ENCODE measurements around the gene VPS37B. TPM values are rescaled to one million over a fixed set of nuclear protein-coding genes. Genes with fewer than 3 reads are reported as not detected.
"Not testable (repeated sequence)": the region's sequence is repeated elsewhere in the genome, so short reads cannot be mapped to it uniquely, and the experiment has no call there.

VPS37B gene
- 10 to 100 TPM; 20.1 to 20.7 TPM for total RNA-seq

GRCh38 chr12:122895704-122896636 lies at the start of gene VPS37B:
Gene VPS37B (minus strand): TSS chr12:122896124. CDS start chr12:122896062, 62 bp downstream.
- POLR2A ChIA-PET, result interaction anchor here (1.6 to 1.8 kb wide), 2 partner anchors 13 to 24 kb away, joined by 4 to 6 read pairs; no protein-coding TSS in a partner anchor

GRCh38 chr12:122944605-122945592 lies 49.0 kb upstream of the VPS37B start:
- ChIA-PET CTCF (interaction anchor here (0.6 to 14.4 kb wide), 3 partner anchors 33 to 85 kb away, joined by 3 to 142 read pairs (median 4); no protein-coding TSS in a partner anchor), POLR2A (no interaction called here)

More at GRCh38 chr12:122895704-122896636, at the start of gene VPS37B:
- CTCF ChIA-PET, result interaction anchor here (0.8 to 1.6 kb wide), 4 partner anchors 13 to 36 kb away, joined by 3 to 5 read pairs (median 3); no protein-coding TSS in a partner anchor

GRCh38 chr12:122943196-122943595 lies 47.3 kb upstream of the VPS37B start:
- ChIA-PET CTCF (no interaction called here), POLR2A (no interaction called here)

- POLR2A ChIA-PET, result interaction anchor here (0.6 kb wide), 1 partner anchor 34 kb away, joined by 4 read pairs; no protein-coding TSS in a partner anchor
- CTCF ChIA-PET, result no interaction called here
Observed at GRCh38 chr12:122942637-122943036, 46.7 kb upstream of the VPS37B start.

- POLR2A ChIA-PET, result not testable (repeated sequence)
- CTCF ChIA-PET, result interaction anchor here (1.3 kb wide), 1 partner anchor 81 kb away, joined by 5 read pairs; no protein-coding TSS in a partner anchor
Observed at GRCh38 chr12:122941351-122941750, 45.4 kb upstream of the VPS37B start.

- CTCF ChIA-PET, result no interaction called here
- POLR2A ChIA-PET, result no interaction called here
Observed at GRCh38 chr12:122939125-122939524, 43.2 kb upstream of the VPS37B start.

- ChIA-PET CTCF (no interaction called here), POLR2A (no interaction called here)
Observed at GRCh38 chr12:122937622-122938091, 41.7 kb upstream of the VPS37B start.

GRCh38 chr12:122935318-122935717 lies 39.4 kb upstream of the VPS37B start:
- POLR2A ChIA-PET, result no interaction called here
- CTCF ChIA-PET, result no interaction called here

GRCh38 chr12:122934722-122935121 lies 38.8 kb upstream of the VPS37B start:
- CTCF ChIA-PET, result no interaction called here

GRCh38 chr12:122932207-122932606 lies 36.3 kb upstream of the VPS37B start:
- POLR2A ChIA-PET, result no interaction called here
- CTCF ChIA-PET, result no interaction called here

More at GRCh38 chr12:122934722-122935121, 38.8 kb upstream of the VPS37B start:
- POLR2A ChIA-PET, result no interaction called here

GRCh38 chr12:122929812-122930211 lies 33.9 kb upstream of the VPS37B start:
- ChIA-PET POLR2A (no interaction called here), CTCF (no interaction called here)

GRCh38 chr12:122929148-122929538 lies 33.2 kb upstream of the VPS37B start:
- ChIA-PET POLR2A (no interaction called here), CTCF (no interaction called here)

- ChIA-PET CTCF (no interaction called here), POLR2A (no interaction called here)
Observed at GRCh38 chr12:122928404-122929147, 32.7 kb upstream of the VPS37B start.

GRCh38 chr12:122927756-122928403 lies 32.0 kb upstream of the VPS37B start:
- ChIA-PET POLR2A (no interaction called here), CTCF (no interaction called here)

GRCh38 chr12:122921917-122922316 lies 26.0 kb upstream of the VPS37B start:
- ChIA-PET CTCF (no interaction called here), POLR2A (no interaction called here)

GRCh38 chr12:122920687-122921086 lies 24.8 kb upstream of the VPS37B start:
- ChIA-PET CTCF (no interaction called here), POLR2A (interaction anchor here (0.6 kb wide), 1 partner anchor 233 kb away, joined by 7 read pairs; no protein-coding TSS in a partner anchor)

- CTCF ChIA-PET, result interaction anchor here (1.5 kb wide), 1 partner anchor 20 kb away, joined by 4 read pairs; no protein-coding TSS in a partner anchor
- POLR2A ChIA-PET, result no interaction called here
Observed at GRCh38 chr12:122918827-122919226, 22.9 kb upstream of the VPS37B start.

- ChIA-PET POLR2A (no interaction called here), CTCF (interaction anchor here (1.0 to 1.5 kb wide), 2 partner anchors 19 to 38 kb away, joined by 3 to 4 read pairs; no protein-coding TSS in a partner anchor)
Observed at GRCh38 chr12:122917507-122918121, 21.7 kb upstream of the VPS37B start.

Measured in activated CD8-positive, alpha-beta memory T cell treated with anti-CD3 and anti-CD28 coated beads for 36 hours (primary cell).